NCI-H82 treated with DMSO at 0.1 percent for 48 hours (cell line): ENCODE measurements around the gene SLC10A7.

Experiments used
- DNase-seq: peaks from one replicate; lab custom pipeline; 2025; ENCODE audit not compliant: unreplicated experiment; lab: John Stamatoyannopoulos, UW

SLC10A7 gene

GRCh38 chr4:146442801-146443200 lies 78.9 kb downstream of the SLC10A7 start:
- no peak for DNase-seq

- DNase-seq = no peak
These were observed 81.7 kb downstream of the SLC10A7 start for GRCh38 chr4:146439999-146440398.

- no peak for DNase-seq
These were observed 82.3 kb downstream of the SLC10A7 start for GRCh38 chr4:146439437-146439836.

GRCh38 chr4:146437778-146438177 lies 84.0 kb downstream of the SLC10A7 start:
- DNase-seq = no peak

- DNase-seq = no peak
These were observed 85.1 kb downstream of the SLC10A7 start for GRCh38 chr4:146436423-146437162.

GRCh38 chr4:146435962-146436361 lies 85.8 kb downstream of the SLC10A7 start:
- DNase-seq = no peak

GRCh38 chr4:146432065-146432464 lies 89.7 kb downstream of the SLC10A7 start:
- DNase-seq = no peak

GRCh38 chr4:146428298-146428697 lies 93.4 kb downstream of the SLC10A7 start:
- DNase-seq = no peak

GRCh38 chr4:146417822-146418221 lies 103.9 kb downstream of the SLC10A7 start:
- DNase-seq = no peak

GRCh38 chr4:146415829-146416228 lies 105.9 kb downstream of the SLC10A7 start:
- DNase-seq = no peak

- no peak for DNase-seq
These were observed 114.1 kb downstream of the SLC10A7 start for GRCh38 chr4:146407669-146408084.

GRCh38 chr4:146407257-146407656 lies 114.5 kb downstream of the SLC10A7 start:
- DNase-seq = no peak

- DNase-seq = no peak
These were observed 120.5 kb downstream of the SLC10A7 start for GRCh38 chr4:146401274-146401673.

- DNase-seq = no peak
These were observed 122.8 kb downstream of the SLC10A7 start for GRCh38 chr4:146398896-146399445.

- no peak for DNase-seq
These were observed 123.3 kb downstream of the SLC10A7 start for GRCh38 chr4:146398404-146398803.

- DNase-seq = no peak
These were observed 132.2 kb downstream of the SLC10A7 start for GRCh38 chr4:146389561-146389960.

GRCh38 chr4:146382194-146382593 lies 139.5 kb downstream of the SLC10A7 start:
- DNase-seq = no peak

- no peak for DNase-seq
These were observed 140.4 kb downstream of the SLC10A7 start for GRCh38 chr4:146381263-146381872.

- no peak for DNase-seq
These were observed 142.0 kb downstream of the SLC10A7 start for GRCh38 chr4:146379744-146380143.

GRCh38 chr4:146371812-146372211 lies 149.9 kb downstream of the SLC10A7 start:
- DNase-seq = no peak

GRCh38 chr4:146370841-146371240 lies 150.9 kb downstream of the SLC10A7 start:
- DNase-seq = no peak

GRCh38 chr4:146369446-146369845 lies 152.3 kb downstream of the SLC10A7 start:
- DNase-seq = no peak
